ENCODE results near the gene CLEC14A. TPM values are rescaled to one million over a fixed set of nuclear protein-coding genes. Genes with fewer than 3 reads are reported as not detected.

Gene CLEC14A
- total and polyA plus RNA-seq, 9 of the 15 experiments (the other 6 are each of a cell fraction or from before 2014, with no cell fraction given) = not detected

- H3K27me3 ChIP-seq (ENCODE audit: control insufficient read depth in 2 of 2, insufficient read depth in 2 of 2, low read length in 2 of 2) = no peaks in the 10 kb centered on the region
- FAIRE-seq (no peak), DNase-seq (ENCODE audit: extremely low read depth in 1 of 4, low spot score in 3 of 4) (no peak), ATAC-seq (no peak)
- H3K9me3 ChIP-seq (replicated peaks; ENCODE audit: control insufficient read depth, insufficient read depth, low read depth, low read length) = no peaks in the 10 kb centered on the region
- ChIA-PET POLR2A (no interaction called here), CTCF (ENCODE audit: low intra/inter-chr PET ratio) (no interaction called here)
- H3K36me3 ChIP-seq (ENCODE audit: control insufficient read depth, insufficient read depth, low read length) = no peaks in the 10 kb centered on the region
- no TSS peak for BruUV-seq (replicated peaks)
- no peak overlapping the region for H3K4me3 ChIP-seq
- no peaks in the 10 kb centered on the region for H3K4me1 ChIP-seq (replicated peaks in 1 of 2; ENCODE audit: control insufficient read depth in 2 of 2, insufficient read depth in 2 of 2, low read length in 2 of 2)
- H2AFZ ChIP-seq (ENCODE audit: low read depth, low read length) = no peak overlapping the region
- no peak overlapping the region for H3K9ac ChIP-seq (ENCODE audit: insufficient read depth in 1 of 2, low read depth in 2 of 2, low read length in 2 of 2)
- TF ChIP-seq ZBED1 (IDR thresholded peaks at IDR 0.05) (no peak), SRSF9 (IDR thresholded peaks at IDR 0.05; ENCODE audit: borderline replicate concordance, low read depth, low read length) (no peak), IRF2 (CRISPR knock-in tag; IDR thresholded peaks at IDR 0.05) (no peak), ARID3A (IDR thresholded peaks at IDR 0.05; ENCODE audit: borderline replicate concordance, low read depth, low read length) (no peak), MED1 (CRISPR knock-in tag; IDR thresholded peaks at IDR 0.05; ENCODE audit: borderline replicate concordance) (no peak), ZBTB8A (IDR thresholded peaks at IDR 0.05; ENCODE audit: partially characterized antibody) (no peak), ZBTB26 (CRISPR knock-in tag; IDR thresholded peaks at IDR 0.05) (no peak), ZMIZ1 (IDR thresholded peaks at IDR 0.05; ENCODE audit: low read depth in 2 of 2, low read length in 2 of 2) (no peak), MAFG (tag; conservative IDR thresholded peaks at IDR 0.05) (no peak)
- no peaks in the 10 kb centered on the region for H3K79me2 ChIP-seq (ENCODE audit: control insufficient read depth, insufficient read depth, low read length)
- no peaks in the 10 kb centered on the region for H3K9me1 ChIP-seq (ENCODE audit: control insufficient read depth, insufficient read depth, low read length)
- intact Hi-C loops (cut with micrococcal nuclease) (no loop called here), in situ Hi-C loops (cut with MboI) (no loop called here)
- no peak overlapping the region for H3K4me2 ChIP-seq (ENCODE audit: insufficient read depth, low read length)
- no peaks in the 10 kb centered on the region for H4K20me1 ChIP-seq (replicated peaks; ENCODE audit: control insufficient read depth, insufficient read depth, low read length)
- H3K27ac ChIP-seq (ENCODE audit: extremely low read depth, low read depth, low read length) = no peak overlapping the region
These were observed 30.6 kb upstream of the CLEC14A start for GRCh38 chr14:38286452-38286851.
